Spinal cord (tissue), 10 donors: ENCODE data around the gene SLC6A8. TPM values are rescaled to one million over a fixed set of nuclear protein-coding genes. Genes with fewer than 3 reads are reported as not detected.
"Not testable (repeated sequence)": the region's sequence is repeated elsewhere in the genome, so short reads cannot be mapped to it uniquely, and the experiment has no call there.

Experiments used
- DNase-seq, 6 donors: peaks; one replicate each; pipeline versions ENCODE4 v3.0.0 to v3.0.0-alpha.2; 2013 to 2015; ENCODE audit warnings: low spot score in 6 of 6, low read depth in 4 of 6
- H3K27ac ChIP-seq: one replicate; pipeline ENCODE4 v1.5.1; 2013; ENCODE audit warnings: low read depth, low read length, control low read depth
- H3K27me3 ChIP-seq: one replicate; pipeline ENCODE4 v1.6.1; 2013; ENCODE audit warnings: low read length; ENCODE audit not compliant: control insufficient read depth, insufficient read depth
- H3K36me3 ChIP-seq: one replicate; pipeline ENCODE4 v1.6.1; 2013; ENCODE audit warnings: low read length; ENCODE audit not compliant: control insufficient read depth, insufficient read depth
- H3K4me1 ChIP-seq: one replicate; pipeline ENCODE4 v1.6.1; 2013; ENCODE audit warnings: low read length; ENCODE audit not compliant: control insufficient read depth, insufficient read depth
- H3K4me3 ChIP-seq: one replicate; pipeline ENCODE4 v1.5.1; 2013; ENCODE audit warnings: low read depth, low read length, control low read depth
- H3K9me3 ChIP-seq: one replicate; pipeline ENCODE4 v1.6.1; 2013; ENCODE audit warnings: low read length; ENCODE audit not compliant: control insufficient read depth, insufficient read depth
- whole genome bisulfite sequencing: methylation state at CpG from one replicate; pipeline ENCODE4 v1.1.5; 2013; ENCODE audit warnings: missing lambda C conversion rate; ENCODE audit not compliant: insufficient coverage; 5-methylcytosine and 5-hydroxymethylcytosine counted together
- polyA plus RNA-seq, 2 donors: library from polyadenylated mRNA; unstranded; fragments of 120-200 nt; gene quantifications; one replicate each; pipeline ENCODE4 v1.2.1, GENCODE V29; 2013; ENCODE audit not compliant: insufficient read length in 2 of 2
- total RNA-seq, 2 donors: library from RNA; depleted of rRNA in 1 of 2; stranded (reverse); fragments of 120-200 nt in 1 of 2; fragments of >200 nt in 1 of 2; gene quantifications; one replicate each; pipeline versions ENCODE4 v1.2.3 to v1.2.4, GENCODE V29; 2013 to 2014
- donor health status: healthy.

The SLC6A8 gene
- total and polyA plus RNA-seq, 4 donors: 22.3 to 77.0 (median 47.5) TPM

- H3K4me3 ChIP-seq: no peak overlapping the region
Measured at GRCh38 chrX:153685156-153685536, 2.6 kb upstream of the SLC6A8 start.

DNA sequence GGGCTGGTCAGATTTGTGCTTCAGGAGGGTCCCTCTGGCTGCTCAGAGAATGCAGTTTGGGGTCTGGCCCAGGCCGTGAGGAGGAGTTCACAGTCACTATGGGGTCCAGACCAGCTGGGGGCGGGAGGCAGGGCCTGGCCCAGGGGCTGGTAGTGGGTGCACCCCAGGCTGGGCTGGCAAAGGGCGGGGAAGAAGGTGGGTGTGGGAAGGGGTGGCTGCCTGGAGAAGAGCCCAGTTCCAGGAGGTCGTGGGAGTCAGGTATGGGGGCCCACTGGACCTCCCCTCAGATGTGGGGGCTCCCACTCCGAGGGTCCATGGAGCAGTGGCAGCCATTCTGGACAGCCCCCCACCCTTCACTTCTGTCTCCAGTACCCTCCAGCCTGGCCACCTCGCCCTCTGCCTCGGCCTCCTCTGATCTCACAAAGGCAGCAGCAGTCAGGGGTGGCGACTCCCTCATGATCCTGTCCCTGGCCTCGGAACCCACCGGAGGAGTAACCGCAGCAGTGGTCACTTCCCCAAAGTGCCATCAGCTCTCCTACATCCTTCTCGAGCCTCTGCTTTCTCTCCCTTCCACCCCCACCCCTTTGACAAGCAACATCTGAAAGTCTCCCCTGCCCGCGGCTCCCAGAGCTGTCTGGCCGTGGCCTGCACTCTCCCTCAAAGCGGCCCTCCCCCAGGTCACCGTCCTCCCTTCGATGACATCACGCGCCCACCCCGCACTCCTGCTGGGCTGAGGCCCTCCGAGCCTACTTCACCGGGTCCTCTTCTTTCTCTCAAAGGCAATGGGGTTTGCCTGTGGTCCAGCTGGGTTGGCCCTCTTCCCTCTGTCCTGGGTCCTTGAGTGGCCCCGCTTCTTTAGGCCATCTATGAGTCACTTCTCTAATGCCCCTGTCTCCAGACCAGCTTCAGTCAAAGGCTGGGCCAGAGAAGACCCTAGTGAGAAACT, 1.7 kb upstream of the SLC6A8 start:
- 71% methylated on average over 21 of the region's 24 CpGs for WGBS
- Histone ChIP-seq H3K36me3 (peaks cover 16% of the 10 kb centered on the region), H3K4me3 (no peak overlapping the region), H3K4me1 (peaks cover 45% of the 10 kb centered on the region), H3K27me3 (no peaks in the 10 kb centered on the region), H3K9me3 (no peaks in the 10 kb centered on the region), H3K27ac (no peak overlapping the region)
- no peak for DNase-seq

More at GRCh38 chrX:153685156-153685536, 2.6 kb upstream of the SLC6A8 start:
- Histone ChIP-seq H3K9me3 (no peaks in the 10 kb centered on the region), H3K27me3 (no peaks in the 10 kb centered on the region), H3K36me3 (peaks cover 7% of the 10 kb centered on the region), H3K27ac (no peak overlapping the region), H3K4me1 (peaks cover 36% of the 10 kb centered on the region)
- WGBS: 48% methylated on average over 20 of the region's 21 CpGs
- DNase-seq: no peak

DNA sequence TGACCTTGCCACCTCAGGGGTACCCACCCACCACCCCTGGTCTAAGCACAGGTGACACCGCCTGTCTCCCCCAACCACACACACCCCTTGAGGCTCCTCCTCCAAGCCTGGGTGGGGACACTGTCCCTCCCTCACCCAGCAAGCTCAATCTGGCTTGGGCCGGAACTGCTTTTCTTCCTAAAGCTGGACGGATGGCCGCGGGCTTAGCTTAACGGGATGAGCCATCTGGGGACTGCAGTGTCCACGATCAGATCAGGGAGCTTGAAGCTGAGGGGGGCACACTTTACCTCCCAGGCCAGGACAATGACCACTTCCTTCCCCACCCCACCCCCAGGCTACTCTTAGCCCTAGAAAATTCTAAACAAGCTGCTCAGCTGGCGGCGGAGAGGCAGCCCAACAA, 1.0 kb upstream of the SLC6A8 start:
- DNase-seq: no peak
- no peaks in the 10 kb centered on the region for H3K9me3 ChIP-seq
- no peaks in the 10 kb centered on the region for H3K27me3 ChIP-seq
- WGBS: 44% methylated on average over 7 of the region's 9 CpGs
- H3K4me1 ChIP-seq: peaks cover 50% of the 10 kb centered on the region
- no peak overlapping the region for H3K27ac ChIP-seq
- no peak overlapping the region for H3K4me3 ChIP-seq
- H3K36me3 ChIP-seq: peaks cover 22% of the 10 kb centered on the region

DNA sequence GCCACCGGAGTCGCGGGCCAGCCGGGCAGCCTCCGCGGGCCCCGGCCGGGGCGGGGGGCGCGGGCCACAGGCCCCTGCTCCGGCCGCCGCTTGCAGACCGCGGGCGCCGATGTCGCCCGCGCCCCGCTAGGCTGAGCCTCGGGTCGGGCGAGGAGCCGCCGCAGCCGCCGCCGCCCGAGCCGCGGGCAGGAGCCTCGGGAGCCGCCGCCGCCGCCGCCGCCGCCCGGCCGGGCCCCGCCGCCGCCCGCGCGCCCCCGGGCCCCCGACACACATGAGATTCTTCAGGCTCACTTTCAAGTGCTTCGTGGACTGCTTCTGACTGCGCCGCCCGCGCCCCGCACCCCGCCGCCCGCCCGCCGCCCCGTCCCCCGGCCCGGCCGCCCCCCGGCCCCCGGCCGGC, 345 bp downstream of the SLC6A8 start:
- WGBS: 15% methylated on average over 49 of the region's 69 CpGs
- DNase-seq: no peak
- Histone ChIP-seq H3K4me3 (no peak overlapping the region), H3K27ac (no peak overlapping the region), H3K36me3 (peaks cover 36% of the 10 kb centered on the region), H3K9me3 (no peaks in the 10 kb centered on the region), H3K27me3 (no peaks in the 10 kb centered on the region), H3K4me1 (peaks cover 50% of the 10 kb centered on the region)

GRCh38 chrX:153688506-153688905, 780 bp downstream of the SLC6A8 start:
- H3K4me3 ChIP-seq: peak overlapping the region; percentile 26
- H3K36me3 ChIP-seq: peaks cover 40% of the 10 kb centered on the region
- peaks cover 50% of the 10 kb centered on the region for H3K4me1 ChIP-seq
- no peak for DNase-seq
- H3K27me3 ChIP-seq: no peaks in the 10 kb centered on the region
- 19% methylated on average over 57 of the region's 57 CpGs for WGBS
- H3K27ac ChIP-seq: no peak overlapping the region
- no peaks in the 10 kb centered on the region for H3K9me3 ChIP-seq

DNA sequence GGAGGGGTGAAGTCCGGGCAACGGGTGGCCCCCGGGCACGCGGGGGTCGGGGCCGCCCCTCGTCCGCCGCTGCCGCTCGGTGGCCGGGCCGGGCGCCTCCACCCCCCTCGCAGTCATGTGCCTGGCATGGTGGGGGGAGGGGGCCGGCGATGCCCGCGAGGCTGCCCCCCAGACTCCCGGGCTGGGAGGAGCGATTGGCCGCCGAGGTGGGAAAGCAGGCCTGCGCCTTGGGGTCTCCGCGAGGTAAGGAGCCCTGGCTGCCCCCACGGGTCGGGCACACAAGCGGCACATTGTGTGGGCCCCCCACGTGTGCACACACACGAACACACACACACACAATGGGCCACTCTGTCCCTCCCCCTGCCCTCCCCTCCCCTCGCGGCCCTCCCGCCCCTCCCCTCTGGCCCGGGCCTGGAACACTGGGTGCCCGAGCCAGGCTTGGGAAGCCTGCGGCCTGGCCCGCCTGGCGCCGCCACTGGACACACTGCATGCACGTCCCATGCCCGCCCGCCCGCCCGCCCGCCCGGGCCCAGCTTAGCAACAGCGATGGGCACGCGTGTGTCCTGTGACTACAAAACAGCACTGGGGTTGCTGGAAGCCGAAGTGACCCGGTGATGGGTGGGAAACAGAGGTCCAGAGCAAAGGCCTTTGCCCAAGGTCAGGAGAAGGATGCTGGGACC, 1.3 kb downstream of the SLC6A8 start:
- Histone ChIP-seq H3K4me1 (peaks cover 50% of the 10 kb centered on the region), H3K36me3 (peaks cover 46% of the 10 kb centered on the region), H3K27ac (peak overlapping the region; percentile 33), H3K9me3 (no peaks in the 10 kb centered on the region), H3K27me3 (no peaks in the 10 kb centered on the region), H3K4me3 (peak overlapping the region; percentile 21)
- DNase-seq: peak in 2 of 6 donors; percentile 50 to 64
- WGBS: 19% methylated on average over 48 of the region's 53 CpGs

DNA sequence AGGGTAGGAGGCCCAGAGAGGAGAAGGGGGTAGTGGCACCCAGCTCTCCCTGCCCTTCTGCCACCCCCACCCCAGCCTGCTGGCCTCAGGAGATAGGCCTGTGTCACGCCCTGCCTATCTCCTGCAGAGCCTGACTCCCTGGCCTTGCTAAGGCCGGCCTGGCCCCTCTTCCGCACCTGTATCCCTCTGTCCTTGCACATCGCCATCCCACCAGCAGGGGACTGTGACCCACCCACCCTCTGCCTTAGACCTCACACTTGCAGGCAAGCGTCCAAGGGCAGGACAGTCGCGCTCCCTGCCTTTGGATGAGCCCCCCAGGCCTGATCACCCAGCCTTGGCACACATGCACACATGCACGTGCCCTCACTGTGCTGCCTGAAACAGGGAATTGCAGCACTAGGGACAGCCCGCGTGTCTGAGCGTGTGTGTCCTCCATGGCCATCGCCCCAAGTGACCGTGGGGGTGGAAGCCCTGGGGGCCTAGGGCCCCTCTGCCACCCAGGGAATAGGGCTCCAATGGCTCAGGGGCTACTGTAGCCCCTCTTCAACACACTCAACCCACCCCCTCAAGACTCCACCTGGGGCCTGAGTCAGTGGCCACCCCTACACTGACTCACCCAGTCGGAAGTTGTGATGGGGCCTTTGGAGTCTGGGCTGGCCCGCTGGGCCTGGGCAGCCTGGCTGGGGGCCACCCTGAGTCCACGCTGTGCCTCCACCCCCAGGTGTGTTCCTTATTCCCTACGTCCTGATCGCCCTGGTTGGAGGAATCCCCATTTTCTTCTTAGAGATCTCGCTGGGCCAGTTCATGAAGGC, 2.1 kb downstream of the SLC6A8 start:
- 65% methylated on average over 19 of the region's 19 CpGs for whole genome bisulfite sequencing
- H3K27ac ChIP-seq: peak overlapping the region; percentile 33
- no peaks in the 10 kb centered on the region for H3K27me3 ChIP-seq
- H3K4me1 ChIP-seq: peaks cover 44% of the 10 kb centered on the region
- no peak for DNase-seq
- H3K36me3 ChIP-seq: peaks cover 53% of the 10 kb centered on the region
- H3K9me3 ChIP-seq: no peaks in the 10 kb centered on the region
- peak overlapping the region; percentile 21 for H3K4me3 ChIP-seq

DNA sequence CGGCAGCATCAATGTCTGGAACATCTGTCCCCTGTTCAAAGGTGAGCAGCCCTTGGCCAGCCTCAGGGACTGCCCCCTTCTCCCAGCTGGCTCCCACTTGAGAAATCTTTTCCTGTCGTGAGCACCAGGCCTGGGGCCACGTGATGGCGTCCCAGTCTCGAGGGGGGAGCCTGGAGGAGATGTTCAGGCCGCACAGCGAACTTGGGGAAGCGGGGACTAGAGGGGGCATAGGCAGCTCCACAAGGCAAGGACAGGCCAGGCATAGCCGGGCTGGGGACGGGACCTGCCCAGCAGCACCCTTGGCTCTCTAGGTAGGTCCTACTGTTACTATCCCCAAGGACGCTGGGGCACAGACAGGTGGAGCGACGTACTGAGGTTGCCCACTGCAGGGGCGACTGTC, 2.7 kb downstream of the SLC6A8 start:
- no peaks in the 10 kb centered on the region for H3K27me3 ChIP-seq
- WGBS: 81% methylated on average over 11 of the region's 14 CpGs
- DNase-seq: no peak
- H3K4me3 ChIP-seq: no peak overlapping the region
- peaks cover 38% of the 10 kb centered on the region for H3K4me1 ChIP-seq
- peaks cover 57% of the 10 kb centered on the region for H3K36me3 ChIP-seq
- no peaks in the 10 kb centered on the region for H3K9me3 ChIP-seq
- no peak overlapping the region for H3K27ac ChIP-seq

- H3K4me1 ChIP-seq: peaks cover 34% of the 10 kb centered on the region
- H3K36me3 ChIP-seq: peaks cover 60% of the 10 kb centered on the region
- 89% methylated on average over 19 of the region's 21 CpGs for WGBS
- not testable (repeated sequence) for DNase-seq, H3K27me3 ChIP-seq, H3K9me3 ChIP-seq, H3K4me3 ChIP-seq, H3K27ac ChIP-seq
Measured at GRCh38 chrX:153691032-153691827, 3.5 kb downstream of the SLC6A8 start.
